ENCODE data around the gene INPP4B. TPM values are rescaled to one million over a fixed set of nuclear protein-coding genes. Genes with fewer than 3 reads are reported as not detected.

The INPP4B gene
- total RNA-seq, 1 experiment from 2014 or later, result 17.6 TPM

- DNase-seq (ENCODE audit: unreplicated experiment), result no peak
- no peaks in the 10 kb centered on the region for H3K4me1 Mint-ChIP-seq (ENCODE audit: insufficient read depth, unreplicated experiment)
- no peak overlapping the region for H3K4me3 Mint-ChIP-seq (ENCODE audit: unreplicated experiment)
- no peak overlapping the region for H3K27ac Mint-ChIP-seq (ENCODE audit: low read depth, unreplicated experiment)
- peaks cover 7% of the 10 kb centered on the region for H3K9me3 Mint-ChIP-seq (ENCODE audit: unreplicated experiment)
- ChIA-PET CTCF (no interaction called here), POLR2A (interaction anchor here (0.5 to 1.0 kb wide), 3 partner anchors 14 to 241 kb away, joined by 3 read pairs; no protein-coding TSS in a partner anchor)
- no peaks in the 10 kb centered on the region for H3K27me3 Mint-ChIP-seq (ENCODE audit: insufficient read depth, unreplicated experiment)
- no TSS peak for BruUV-seq (replicated peaks)
- intact Hi-C loops (cut with micrococcal nuclease), result no loop called here
- H3K36me3 Mint-ChIP-seq (ENCODE audit: insufficient read depth, unreplicated experiment), result peaks cover 36% of the 10 kb centered on the region
- no peak for TF ChIP-seq CTCF (IDR thresholded peaks at IDR 0.05; ENCODE audit: unreplicated experiment)
Measured at GRCh38 chr4:142112451-142112850, 733.6 kb downstream of the INPP4B start.

- Mint-ChIP-seq H3K36me3 (ENCODE audit: insufficient read depth, unreplicated experiment) (peaks cover 30% of the 10 kb centered on the region), H3K4me3 (ENCODE audit: unreplicated experiment) (no peak overlapping the region), H3K27ac (ENCODE audit: low read depth, unreplicated experiment) (peak overlapping the region; percentile 24), H3K9me3 (ENCODE audit: unreplicated experiment) (peaks cover 7% of the 10 kb centered on the region), H3K4me1 (ENCODE audit: insufficient read depth, unreplicated experiment) (no peaks in the 10 kb centered on the region), H3K27me3 (ENCODE audit: insufficient read depth, unreplicated experiment) (no peaks in the 10 kb centered on the region)
- TF ChIP-seq CTCF (IDR thresholded peaks at IDR 0.05; ENCODE audit: unreplicated experiment), result no peak
- CTCF ChIA-PET, result interaction anchor here (0.6 kb wide), 1 partner anchor 762 kb away, joined by 3 read pairs; no protein-coding TSS in a partner anchor
- intact Hi-C loops (cut with micrococcal nuclease), result no loop called here
- POLR2A ChIA-PET, result interaction anchor here (0.7 kb wide), 1 partner anchor 225 kb away, joined by 3 read pairs; no protein-coding TSS in a partner anchor
- no peak for DNase-seq (ENCODE audit: unreplicated experiment)
- no TSS peak for BruUV-seq (replicated peaks)
Measured at GRCh38 chr4:142110136-142110535, 736.0 kb downstream of the INPP4B start.

DNA sequence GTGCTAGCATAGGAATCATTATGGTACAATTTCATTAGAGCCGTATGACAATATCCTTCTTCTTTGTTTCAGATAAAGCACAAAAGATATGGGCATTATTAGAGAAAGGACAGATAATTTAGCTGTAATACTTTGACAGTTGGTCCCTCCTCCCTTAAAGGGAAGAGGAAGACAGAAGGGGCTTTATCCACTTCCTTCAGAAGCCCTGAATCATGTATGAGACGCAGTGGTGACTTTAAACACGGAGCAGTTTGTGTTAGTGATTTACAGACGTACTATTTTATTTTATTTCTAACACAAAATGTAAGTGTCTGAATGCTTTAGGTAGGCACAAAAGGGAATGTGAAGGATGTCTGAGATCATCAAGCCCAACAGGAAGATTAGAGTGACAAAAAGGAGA lies 742.1 kb downstream of the INPP4B start:
- Mint-ChIP-seq H3K36me3 (ENCODE audit: insufficient read depth, unreplicated experiment) (peaks cover 19% of the 10 kb centered on the region), H3K9me3 (ENCODE audit: unreplicated experiment) (no peaks in the 10 kb centered on the region), H3K27ac (ENCODE audit: low read depth, unreplicated experiment) (no peak overlapping the region), H3K4me1 (ENCODE audit: insufficient read depth, unreplicated experiment) (no peaks in the 10 kb centered on the region), H3K27me3 (ENCODE audit: insufficient read depth, unreplicated experiment) (no peaks in the 10 kb centered on the region), H3K4me3 (ENCODE audit: unreplicated experiment) (no peak overlapping the region)
- POLR2A ChIA-PET, result no interaction called here
- no TSS peak for BruUV-seq (replicated peaks)
- no peak for DNase-seq (ENCODE audit: unreplicated experiment)
- TF ChIP-seq CTCF (IDR thresholded peaks at IDR 0.05; ENCODE audit: unreplicated experiment), result no peak
- intact Hi-C loops (cut with micrococcal nuclease), result no loop called here
- CTCF ChIA-PET, result no interaction called here

- CTCF ChIA-PET, result interaction anchor here (0.9 kb wide), 1 partner anchor 795 kb away, joined by 4 read pairs; no protein-coding TSS in a partner anchor
- DNase-seq (ENCODE audit: unreplicated experiment), result no peak
- intact Hi-C loops (cut with micrococcal nuclease), result no loop called here
- Mint-ChIP-seq H3K27ac (ENCODE audit: low read depth, unreplicated experiment) (no peak overlapping the region), H3K9me3 (ENCODE audit: unreplicated experiment) (peaks cover 9% of the 10 kb centered on the region), H3K4me1 (ENCODE audit: insufficient read depth, unreplicated experiment) (no peaks in the 10 kb centered on the region), H3K27me3 (ENCODE audit: insufficient read depth, unreplicated experiment) (no peaks in the 10 kb centered on the region), H3K4me3 (ENCODE audit: unreplicated experiment) (no peak overlapping the region), H3K36me3 (ENCODE audit: insufficient read depth, unreplicated experiment) (peaks cover 6% of the 10 kb centered on the region)
- POLR2A ChIA-PET, result no interaction called here
- TF ChIP-seq CTCF (IDR thresholded peaks at IDR 0.05; ENCODE audit: unreplicated experiment), result no peak
- no TSS peak for BruUV-seq (replicated peaks)
Measured at GRCh38 chr4:142101401-142101800, 744.7 kb downstream of the INPP4B start.
